ENCODE data around the gene XRCC1.
"Not testable (repeated sequence)": the region's sequence is repeated elsewhere in the genome, so short reads cannot be mapped to it uniquely, and the experiment has no call there.

XRCC1 gene

GRCh38 chr19:43600326-43600725, 25.0 kb upstream of the XRCC1 start:
- DNase-seq (ENCODE audit: low read depth) = not testable (repeated sequence)

- DNase-seq (ENCODE audit: low read depth) = no peak
These were observed 24.4 kb upstream of the XRCC1 start for GRCh38 chr19:43599635-43600295.

- no peak for DNase-seq (ENCODE audit: low read depth)
These were observed 23.3 kb upstream of the XRCC1 start for GRCh38 chr19:43598445-43599240.

GRCh38 chr19:43597876-43598275, 22.5 kb upstream of the XRCC1 start:
- no peak for DNase-seq (ENCODE audit: low read depth)

- DNase-seq (ENCODE audit: low read depth) = no peak
These were observed 21.6 kb upstream of the XRCC1 start for GRCh38 chr19:43596842-43597461.

- DNase-seq (ENCODE audit: low read depth) = peak; percentile 100
These were observed 20.9 kb upstream of the XRCC1 start, which contains the start of the genes IRGQ and ZNF576 for GRCh38 chr19:43595999-43596841. TSS of gene IRGQ (minus strand) at chr19:43596134. CDS start at chr19:43595338, 796 bp downstream. TSS of gene ZNF576 (plus strand) at chr19:43596595. CDS start at chr19:43597109, 514 bp downstream.

GRCh38 chr19:43595605-43595998, 20.3 kb upstream of the XRCC1 start:
- DNase-seq (ENCODE audit: low read depth) = no peak

GRCh38 chr19:43594710-43595604, 19.6 kb upstream of the XRCC1 start:
- DNase-seq (ENCODE audit: low read depth) = peak; percentile 57

GRCh38 chr19:43594081-43594697, 18.9 kb upstream of the XRCC1 start:
- DNase-seq (ENCODE audit: low read depth) = no peak

GRCh38 chr19:43592800-43593350, 17.5 kb upstream of the XRCC1 start:
- no peak for DNase-seq (ENCODE audit: low read depth)

GRCh38 chr19:43591904-43592772, 16.8 kb upstream of the XRCC1 start:
- no peak for DNase-seq (ENCODE audit: low read depth)

- DNase-seq (ENCODE audit: low read depth) = no peak
These were observed 14.4 kb upstream of the XRCC1 start for GRCh38 chr19:43589678-43590077.

- no peak for DNase-seq (ENCODE audit: low read depth)
These were observed 13.9 kb upstream of the XRCC1 start for GRCh38 chr19:43589277-43589676.

- DNase-seq (ENCODE audit: low read depth) = not testable (repeated sequence)
These were observed 11.7 kb upstream of the XRCC1 start for GRCh38 chr19:43587029-43587428.

- no peak for DNase-seq (ENCODE audit: low read depth)
These were observed 11.0 kb upstream of the XRCC1 start for GRCh38 chr19:43586346-43586745.

GRCh38 chr19:43584484-43584883, 9.2 kb upstream of the XRCC1 start:
- DNase-seq (ENCODE audit: low read depth) = no peak

GRCh38 chr19:43582495-43582894, 7.2 kb upstream of the XRCC1 start:
- no peak for DNase-seq (ENCODE audit: low read depth)

GRCh38 chr19:43581467-43581866, 6.1 kb upstream of the XRCC1 start:
- DNase-seq (ENCODE audit: low read depth) = no peak

- DNase-seq (ENCODE audit: low read depth) = no peak
These were observed 3.5 kb upstream of the XRCC1 start for GRCh38 chr19:43578787-43579186.

All from T-helper 22 cell (primary cell).